COLO668 (cell line): ENCODE results near the gene ZSCAN9.

Experiments used
- DNase-seq: peaks from one replicate; lab custom pipeline; 2025; ENCODE audit not compliant: unreplicated experiment; lab: John Stamatoyannopoulos, UW

ZSCAN9 gene

DNA sequence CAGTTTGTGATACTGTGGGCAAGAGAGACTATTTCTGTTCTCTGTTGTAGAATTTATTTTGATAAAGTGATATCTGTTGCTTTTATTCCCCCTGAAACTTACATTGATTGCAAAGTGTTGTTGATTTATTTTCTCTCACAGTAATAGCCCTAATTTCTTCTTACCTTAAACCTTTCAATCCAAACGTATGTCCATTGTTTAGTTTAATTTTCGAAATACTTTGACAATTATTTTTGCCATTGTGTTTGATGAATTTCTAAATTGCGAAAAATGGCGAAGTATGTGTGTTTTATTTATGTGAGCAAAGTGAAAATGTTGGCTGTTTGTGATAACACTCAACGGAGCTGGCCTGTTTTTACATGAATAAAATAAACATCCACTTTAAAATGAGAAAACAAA is 41.5 kb downstream of the ZSCAN9 start:
- no peak for DNase-seq

DNA sequence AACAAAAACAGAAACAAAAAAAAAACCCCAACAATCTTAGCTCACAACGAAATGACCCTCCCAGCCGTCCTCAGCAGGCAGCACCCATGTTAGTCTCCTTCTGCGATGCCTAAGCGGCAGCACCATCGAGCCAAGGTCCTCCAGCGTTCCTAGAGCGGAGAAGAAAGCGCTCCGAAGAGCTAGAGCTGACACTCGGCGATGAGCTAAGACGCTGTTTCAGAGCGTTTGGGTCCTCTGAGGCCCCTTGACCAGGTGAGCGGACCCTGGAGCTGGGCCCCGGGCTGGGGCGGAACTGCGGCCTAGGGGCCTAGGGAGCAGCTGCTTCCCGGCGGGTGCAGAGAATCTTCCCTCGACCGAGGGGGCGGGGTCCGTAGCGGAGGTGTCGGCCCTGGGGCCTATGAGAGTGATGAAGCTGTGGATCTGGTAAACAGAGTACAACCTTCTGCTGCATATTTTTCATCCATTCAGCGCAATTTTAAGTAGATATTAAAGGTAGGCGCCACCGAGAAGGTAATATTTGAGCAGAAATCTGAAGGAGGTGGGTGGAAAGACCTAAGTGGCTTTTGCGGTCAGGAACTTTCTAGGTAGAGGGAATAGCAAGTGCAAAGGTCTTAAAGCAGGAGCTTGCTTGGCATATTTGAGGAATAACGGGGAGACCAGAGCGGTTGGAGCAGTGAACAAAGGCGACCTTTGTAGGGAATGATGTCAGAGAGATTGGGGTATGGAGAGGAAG is 42.1 kb downstream of the ZSCAN9 start, which contains the start of gene ZSCAN26:
Gene ZSCAN26 (plus strand): TSS at position 182 of the 733 bp plus-strand sequence. CDS start 4,777 bp downstream, outside the sequence.
- peak; percentile 81 for DNase-seq

DNA sequence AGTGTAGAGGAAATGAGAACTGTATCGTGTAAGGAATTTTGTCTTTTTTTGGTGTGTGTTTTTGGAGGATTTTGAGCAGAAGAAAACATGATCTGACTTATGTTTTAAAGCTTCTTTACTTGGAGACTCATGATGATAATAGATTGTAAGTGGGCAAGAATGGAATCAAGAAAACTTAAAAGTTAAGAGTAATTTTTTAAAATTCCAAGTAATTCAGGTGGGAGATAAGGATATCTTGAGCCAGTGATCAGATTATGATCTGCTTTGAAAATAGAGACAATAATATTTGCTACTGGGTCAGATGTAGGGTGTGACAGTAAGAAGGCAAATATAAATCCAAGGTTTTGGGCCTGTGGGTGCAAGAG is 42.6 kb downstream of the ZSCAN9 start:
- DNase-seq: no peak

DNA sequence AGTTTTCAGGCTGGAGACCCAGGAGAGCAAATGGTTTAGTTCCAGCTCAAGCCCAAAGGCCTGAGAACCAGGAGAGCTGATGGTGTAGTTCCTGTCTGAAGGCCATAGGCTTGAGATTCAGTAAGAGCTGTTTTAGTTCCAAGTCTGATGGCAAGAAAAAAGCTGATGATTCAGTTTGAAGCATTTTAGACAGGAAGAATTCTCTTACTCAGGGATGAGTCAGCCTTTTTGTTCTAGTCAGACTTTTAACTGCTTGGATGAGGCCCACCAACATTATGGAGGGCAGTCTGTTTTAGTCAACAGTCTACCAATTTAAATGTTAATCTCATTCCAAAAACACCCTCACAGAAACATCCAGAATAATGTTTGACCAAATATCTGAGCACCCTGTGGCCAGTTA is 44.4 kb downstream of the ZSCAN9 start:
- no peak for DNase-seq

DNA sequence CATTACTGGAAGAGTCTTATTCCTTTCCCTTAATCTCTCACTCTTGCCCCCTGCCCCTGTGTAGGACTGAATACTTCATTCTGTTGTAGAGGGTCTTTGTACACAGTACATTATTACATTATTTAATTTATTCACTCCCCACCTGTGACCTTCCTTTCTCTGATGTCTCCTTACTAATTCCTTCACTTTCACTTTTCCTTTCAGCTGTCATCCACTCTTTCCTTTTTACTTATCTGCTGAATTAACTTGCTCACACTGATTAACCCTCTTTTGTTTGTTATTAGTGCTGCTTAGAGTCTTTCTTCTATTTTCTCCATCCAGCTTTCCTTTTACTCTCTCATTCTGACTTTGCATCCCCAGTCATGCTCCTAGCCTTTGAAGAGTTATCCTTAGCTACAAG is 49.8 kb downstream of the ZSCAN9 start:
- DNase-seq: no peak

DNA sequence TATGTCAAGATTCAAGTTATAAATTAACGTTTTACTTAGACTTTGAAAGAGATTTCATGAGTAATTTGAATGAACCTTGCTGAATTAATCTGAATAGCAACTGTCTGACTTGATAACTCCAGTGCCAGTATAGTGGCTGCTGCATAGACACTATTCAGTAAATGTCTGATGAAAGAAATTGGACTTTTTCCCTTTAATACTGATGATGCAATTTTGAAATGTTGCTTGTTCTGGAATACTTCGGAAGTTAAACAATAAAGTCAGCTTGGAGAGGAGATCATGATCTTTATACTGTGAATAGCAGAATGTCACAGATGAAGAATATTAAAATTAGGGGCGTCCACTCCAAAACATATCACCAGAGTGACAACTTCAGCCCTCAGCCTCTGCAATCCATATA is 52.7 kb downstream of the ZSCAN9 start:
- no peak for DNase-seq

DNA sequence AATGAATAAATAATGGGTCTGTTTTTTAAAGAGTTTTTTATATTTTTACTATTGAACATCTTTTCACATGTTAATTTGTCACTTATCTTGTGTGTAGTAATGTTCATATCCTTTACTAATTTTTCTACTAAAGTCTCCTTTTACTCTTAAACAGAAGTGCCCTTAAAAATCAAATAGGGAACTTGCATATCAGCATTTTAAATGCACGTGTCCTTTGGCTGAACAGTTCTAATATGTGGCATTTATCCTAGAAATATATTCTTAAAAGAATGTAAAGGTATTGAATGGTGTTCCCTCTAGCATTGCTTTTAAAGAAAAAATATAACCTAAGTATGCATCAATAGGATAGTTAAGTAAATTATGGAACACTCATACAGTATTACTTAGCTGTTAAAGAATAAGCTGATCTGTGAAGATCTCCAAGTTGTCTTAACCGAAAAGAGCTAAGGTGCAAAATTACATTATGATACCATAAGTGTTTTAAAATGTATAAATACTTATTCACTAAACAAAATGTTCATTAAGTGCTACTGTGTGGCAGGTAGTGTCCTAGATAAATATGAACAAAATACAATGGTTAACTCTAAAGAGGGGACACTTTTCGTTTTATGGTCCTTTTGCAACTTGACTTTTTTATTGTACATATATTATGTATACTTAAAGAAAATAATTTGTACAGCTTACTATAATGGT is 55.7 kb downstream of the ZSCAN9 start:
- DNase-seq: no peak

DNA sequence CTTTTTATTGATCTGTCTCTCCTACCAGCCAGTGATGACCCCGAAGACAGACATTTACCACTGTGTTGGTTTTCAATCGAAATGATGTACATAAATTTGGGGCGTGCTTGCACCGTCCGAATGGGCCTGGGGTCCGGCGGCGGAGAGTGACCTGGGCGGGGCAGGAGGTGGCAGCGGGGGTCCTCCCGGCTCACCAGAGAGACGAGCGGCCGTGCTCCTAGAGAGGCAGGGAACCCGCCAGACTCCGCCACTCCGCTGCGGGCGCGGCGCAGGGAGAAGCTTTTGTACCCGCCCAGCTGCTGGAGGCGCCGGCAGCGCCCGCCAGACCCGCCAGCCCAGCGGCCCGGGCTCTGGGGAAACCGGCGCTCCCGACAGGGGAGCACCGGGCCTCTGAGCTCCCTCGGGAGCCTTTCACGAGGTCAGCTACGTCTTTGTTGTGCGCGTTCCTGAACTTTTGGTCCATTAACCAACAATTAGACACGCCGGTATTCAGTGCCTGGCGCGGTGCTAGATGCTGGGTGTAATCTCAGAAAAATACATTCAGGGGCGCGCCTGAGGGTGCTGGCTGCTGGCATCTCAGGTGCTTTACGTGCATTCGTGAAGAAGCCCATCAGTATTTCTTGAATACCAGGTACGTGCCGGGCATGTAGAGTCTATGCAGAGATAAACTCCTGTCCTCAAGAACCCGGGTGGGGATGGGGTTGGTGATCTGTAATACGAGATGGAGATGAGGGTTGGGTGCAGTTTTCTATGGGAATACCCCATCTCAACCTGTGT is 56.4 kb downstream of the ZSCAN9 start, which contains the start of gene PGBD1:
Gene PGBD1 (plus strand): TSS at position 285 of the 777 bp plus-strand sequence. CDS start 2,242 bp downstream, outside the sequence.
- DNase-seq: peak; percentile 81

DNA sequence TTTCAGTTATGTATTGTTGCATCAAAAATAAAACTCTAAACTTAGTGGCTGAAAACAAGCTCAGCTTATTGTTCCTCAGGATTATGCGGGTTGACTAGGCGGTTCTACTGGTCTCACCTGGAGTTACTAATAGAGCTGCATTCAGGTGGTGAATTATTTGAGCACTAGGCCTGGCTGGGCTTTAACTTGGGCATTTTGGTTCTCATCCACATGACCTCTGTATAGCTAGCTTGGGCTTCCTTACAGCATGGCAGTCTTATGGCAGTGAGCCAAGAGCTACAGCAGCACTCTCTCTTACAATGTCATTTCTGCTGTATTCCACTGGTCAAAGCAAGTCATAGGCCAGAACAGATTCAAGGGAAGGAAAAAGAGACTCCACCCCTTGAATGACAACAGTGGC is 57.9 kb downstream of the ZSCAN9 start:
- no peak for DNase-seq
